Measurements from ENCODE around the gene FOXS1.

DNA sequence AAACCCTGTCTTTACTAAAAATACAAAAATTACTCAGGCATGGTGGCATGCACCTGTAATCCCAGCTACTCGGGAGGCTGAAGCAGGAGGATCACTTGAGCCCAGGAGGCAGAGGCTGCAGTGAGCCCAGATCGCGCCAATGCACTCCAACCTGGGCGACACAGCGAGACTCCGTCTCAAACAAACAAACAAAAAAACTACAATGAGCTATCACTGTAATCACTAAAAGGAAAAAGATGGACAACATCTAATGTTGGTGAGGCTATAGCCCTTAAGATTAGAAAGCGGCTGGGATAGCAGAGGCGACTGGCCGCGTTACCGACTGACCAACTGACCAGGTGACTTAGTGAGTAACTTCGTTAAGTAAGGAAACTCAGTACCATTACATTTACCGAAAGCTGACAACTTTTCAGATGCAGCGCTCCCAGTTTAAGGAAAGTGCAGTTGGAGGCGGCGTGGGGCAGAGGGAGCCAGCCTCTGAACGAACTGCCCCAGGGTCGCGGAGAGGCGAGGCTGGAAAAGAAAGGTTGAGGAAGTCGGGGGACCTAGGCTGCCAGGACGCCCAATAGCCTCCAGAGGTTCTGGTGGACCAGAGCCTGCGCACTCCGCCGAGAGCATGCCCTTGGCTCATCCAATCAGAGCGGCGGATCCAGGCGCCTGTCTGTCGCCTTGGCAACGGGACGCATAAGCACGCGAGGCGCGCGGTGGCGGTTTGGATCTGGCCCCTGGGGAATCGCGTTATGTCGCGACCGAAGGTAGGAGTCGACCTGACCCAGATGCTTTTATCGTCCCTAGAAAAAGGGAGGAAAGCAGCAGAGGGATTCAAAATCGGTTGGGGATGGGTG, 34.0 kb upstream of the FOXS1 start:
- TF ChIP-seq, protein P1, sequence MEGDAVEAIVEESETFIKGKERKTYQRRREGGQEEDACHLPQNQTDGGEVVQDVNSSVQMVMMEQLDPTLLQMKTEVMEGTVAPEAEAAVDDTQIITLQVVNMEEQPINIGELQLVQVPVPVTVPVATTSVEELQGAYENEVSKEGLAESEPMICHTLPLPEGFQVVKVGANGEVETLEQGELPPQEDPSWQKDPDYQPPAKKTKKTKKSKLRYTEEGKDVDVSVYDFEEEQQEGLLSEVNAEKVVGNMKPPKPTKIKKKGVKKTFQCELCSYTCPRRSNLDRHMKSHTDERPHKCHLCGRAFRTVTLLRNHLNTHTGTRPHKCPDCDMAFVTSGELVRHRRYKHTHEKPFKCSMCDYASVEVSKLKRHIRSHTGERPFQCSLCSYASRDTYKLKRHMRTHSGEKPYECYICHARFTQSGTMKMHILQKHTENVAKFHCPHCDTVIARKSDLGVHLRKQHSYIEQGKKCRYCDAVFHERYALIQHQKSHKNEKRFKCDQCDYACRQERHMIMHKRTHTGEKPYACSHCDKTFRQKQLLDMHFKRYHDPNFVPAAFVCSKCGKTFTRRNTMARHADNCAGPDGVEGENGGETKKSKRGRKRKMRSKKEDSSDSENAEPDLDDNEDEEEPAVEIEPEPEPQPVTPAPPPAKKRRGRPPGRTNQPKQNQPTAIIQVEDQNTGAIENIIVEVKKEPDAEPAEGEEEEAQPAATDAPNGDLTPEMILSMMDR (IDR thresholded peaks at IDR 0.05), result peak in 1 of 12 donors; percentile 5
- TF ChIP-seq POLR2A (IDR thresholded peaks at IDR 0.05), result peak in 1 of 2 donors; percentile 58

Data from heart left ventricle (tissue), 13 donors.